Activated CD8-positive, alpha-beta memory T cell treated with anti-CD3 and anti-CD28 coated beads for 24 hours (primary cell): ENCODE measurements around the gene ZBTB22.

Experiments
- DNase-seq: peaks from one replicate; pipeline ENCODE4 v3.0.0-alpha.2; 2020

The ZBTB22 gene

DNA sequence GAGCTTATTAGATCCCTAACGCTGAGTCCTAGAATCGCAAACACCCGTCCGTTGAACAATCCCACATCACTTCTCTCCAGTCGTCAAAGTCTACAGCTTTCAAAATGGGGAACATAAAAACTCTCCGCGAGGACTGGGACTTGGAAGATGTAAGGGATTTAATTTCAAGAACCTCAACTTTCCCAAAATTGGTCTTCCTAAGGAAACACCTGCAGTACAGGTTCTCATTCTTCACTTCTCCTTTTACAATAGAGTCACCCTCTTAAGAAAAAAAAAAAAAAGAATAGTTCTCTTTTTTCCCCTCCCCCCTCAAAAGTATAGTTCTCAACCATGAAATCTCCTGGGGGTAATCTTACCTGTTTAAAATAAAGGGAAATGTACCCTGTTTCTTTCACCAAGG, 6.6 kb upstream of the ZBTB22 start:
- DNase-seq, result no peak

- no peak for DNase-seq
Observed at GRCh38 chr6:33323623-33323948, 6.0 kb upstream of the ZBTB22 start.

DNA sequence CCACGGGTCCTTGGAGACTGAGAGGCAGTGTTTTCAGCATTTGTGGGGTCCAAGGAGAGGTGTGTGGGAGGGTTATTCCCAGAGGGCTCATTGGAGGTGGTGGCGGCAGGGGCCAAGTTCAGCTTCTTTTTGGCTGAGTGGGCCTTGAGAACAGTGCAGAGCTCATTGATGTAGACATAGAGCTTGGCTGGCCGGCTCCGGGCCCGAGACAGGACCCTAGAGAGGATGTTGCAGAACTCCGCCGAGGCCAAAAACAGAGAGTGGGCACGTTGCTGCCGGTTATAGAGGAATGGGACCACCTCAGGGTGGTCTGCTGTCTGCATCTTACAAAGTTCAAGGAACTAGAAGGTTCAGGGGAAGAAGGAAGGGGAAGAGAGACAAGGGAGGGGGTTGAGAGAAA, 3.7 kb upstream of the ZBTB22 start:
- no peak for DNase-seq

GRCh38 chr6:33320315-33321181, 3.0 kb upstream of the ZBTB22 start:
- DNase-seq, result no peak

DNA sequence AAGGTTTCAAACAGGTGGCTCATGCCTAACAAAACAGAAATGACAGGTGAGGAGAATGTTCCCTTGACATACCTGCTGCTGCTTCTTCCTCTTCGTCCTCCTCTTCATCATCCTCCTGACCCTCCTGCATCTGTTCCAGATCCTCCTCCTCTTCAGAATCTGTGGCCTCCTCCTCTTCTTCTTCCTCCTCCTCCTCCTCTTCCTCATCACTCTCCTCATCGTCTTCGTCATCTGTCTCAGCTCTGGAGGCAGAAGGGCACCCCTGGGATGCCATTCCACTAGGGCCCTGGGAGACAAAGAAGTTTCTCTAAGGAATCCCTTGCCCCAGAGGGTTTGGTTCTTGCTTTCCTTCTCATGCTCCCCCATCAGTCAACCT, 2.4 kb upstream of the ZBTB22 start:
- DNase-seq, result no peak

DNA sequence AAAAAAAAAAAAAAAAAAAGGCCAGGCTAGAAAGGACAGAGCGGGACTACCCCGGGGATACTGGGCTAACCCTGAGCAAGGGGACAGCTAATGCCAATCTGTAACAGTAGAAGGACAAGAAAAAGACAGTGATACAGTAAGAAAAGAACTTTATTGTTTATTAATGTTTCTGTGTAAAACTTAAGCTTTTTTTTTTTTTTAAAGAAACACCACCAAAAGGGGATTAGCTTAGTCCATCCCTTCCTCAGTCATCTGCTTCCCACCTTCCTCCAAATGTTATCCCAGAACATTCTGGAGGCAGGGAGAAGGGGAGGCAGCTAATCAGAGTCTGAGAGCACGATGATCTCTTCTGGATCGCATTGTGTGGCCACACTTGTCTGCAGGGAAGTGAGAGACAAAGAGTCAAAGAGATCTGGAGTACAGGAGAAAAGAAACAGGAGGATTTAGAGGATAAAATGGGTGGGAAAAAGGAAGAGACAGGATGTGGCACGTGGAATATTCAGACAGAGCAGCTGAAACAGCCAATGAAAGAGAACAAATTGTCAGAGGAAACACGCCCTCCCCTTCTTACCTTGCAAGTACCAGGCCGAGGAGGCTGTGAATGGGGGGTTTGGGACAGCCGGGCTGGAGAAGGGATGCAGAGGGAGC, 1.0 kb upstream of the ZBTB22 start:
- no peak for DNase-seq

DNA sequence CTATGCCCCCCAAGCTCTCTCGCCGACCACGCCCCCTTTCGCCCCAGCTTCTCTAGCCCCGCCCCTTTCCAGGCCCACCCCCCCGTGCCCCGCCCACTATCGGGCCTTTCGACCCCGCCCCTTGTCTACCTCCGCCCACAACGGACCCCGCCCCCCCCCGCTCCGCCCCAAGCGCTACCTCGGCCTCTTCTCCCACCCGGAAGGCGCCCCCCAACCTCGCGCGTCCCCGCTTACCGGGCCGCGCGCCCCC, 200 bp downstream of the ZBTB22 start:
- DNase-seq, result no peak

- DNase-seq, result no peak
Observed at GRCh38 chr6:33316603-33317418, 733 bp downstream of the ZBTB22 start.

- no peak for DNase-seq
Observed at GRCh38 chr6:33315793-33316602, 1.5 kb downstream of the ZBTB22 start.

DNA sequence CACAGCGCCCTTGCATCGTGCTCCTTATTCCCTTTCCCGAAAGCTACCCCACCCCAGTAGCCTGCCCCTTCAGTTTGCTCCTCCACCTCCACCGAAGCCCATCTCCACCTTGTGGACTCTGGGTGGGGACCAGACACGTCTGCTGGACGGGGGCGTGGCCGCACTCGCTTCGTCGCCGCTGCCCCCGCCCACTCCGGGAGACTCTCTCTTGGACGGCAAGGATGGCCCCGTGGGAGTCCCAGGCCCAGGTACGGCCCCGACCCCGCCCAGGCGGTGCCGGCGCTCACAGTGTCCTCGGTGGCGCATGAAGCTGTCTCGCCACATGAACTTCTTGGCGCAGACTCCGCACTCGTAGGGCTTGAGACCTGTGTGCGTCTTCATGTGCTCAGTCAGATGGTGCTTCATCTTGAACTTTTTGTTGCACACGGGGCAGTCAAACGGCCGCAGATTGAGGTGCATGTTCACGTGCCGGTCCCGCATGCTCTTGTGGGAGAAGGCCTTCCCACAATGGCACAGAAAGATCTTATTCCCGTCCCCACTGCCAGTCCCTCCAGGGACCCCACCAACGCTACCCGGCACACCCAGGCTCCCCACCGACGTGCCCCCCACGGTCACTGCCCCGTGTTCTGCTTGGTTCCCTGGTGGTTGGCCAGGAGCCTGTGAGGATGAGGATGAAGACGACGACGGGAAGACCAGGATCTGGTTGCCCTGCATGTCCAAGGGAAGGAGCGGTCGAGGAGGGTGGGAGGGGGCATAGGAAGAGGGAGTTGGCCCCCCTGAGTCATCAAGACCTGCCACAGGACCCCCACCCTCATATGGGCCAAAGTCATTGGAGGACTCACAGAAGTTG, 2.4 kb downstream of the ZBTB22 start:
- no peak for DNase-seq

- peak; percentile 82 for DNase-seq
Observed at GRCh38 chr6:33314515-33314942, 3.0 kb downstream of the ZBTB22 start.

GRCh38 chr6:33313709-33314514, 3.6 kb downstream of the ZBTB22 start, which contains the start of gene TAPBP:
TAPBP (minus strand) TSS chr6:33314078; CDS start chr6:33314041, 37 bp downstream.
- DNase-seq, result peak; percentile 92

GRCh38 chr6:33313105-33313708, 4.3 kb downstream of the ZBTB22 start:
- peak; percentile 82 for DNase-seq

GRCh38 chr6:33312361-33313104, 5.0 kb downstream of the ZBTB22 start:
- DNase-seq, result peak; percentile 83

DNA sequence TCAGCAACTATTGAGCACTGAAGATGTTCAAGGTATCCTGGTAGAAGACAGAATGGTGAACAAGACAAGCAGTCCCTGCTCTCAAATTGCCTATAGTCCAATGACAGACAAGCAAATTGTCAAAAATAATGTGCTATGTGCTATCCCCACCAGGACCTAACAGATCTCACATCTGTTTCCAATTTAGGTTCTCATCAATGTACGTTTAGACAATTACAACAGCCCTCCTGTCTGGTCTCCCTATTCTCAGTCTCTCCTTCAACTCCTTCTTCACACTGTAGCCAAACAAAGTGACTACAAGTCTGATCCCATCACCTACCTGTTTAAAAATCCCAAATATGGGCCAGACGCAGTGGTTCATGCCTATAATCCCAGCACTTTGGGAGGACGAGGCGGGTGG, 11.2 kb downstream of the ZBTB22 start:
- DNase-seq, result no peak

- no peak for DNase-seq
Observed at GRCh38 chr6:33305052-33305451, 12.5 kb downstream of the ZBTB22 start.

- no peak for DNase-seq
Observed at GRCh38 chr6:33304216-33304615, 13.3 kb downstream of the ZBTB22 start.

DNA sequence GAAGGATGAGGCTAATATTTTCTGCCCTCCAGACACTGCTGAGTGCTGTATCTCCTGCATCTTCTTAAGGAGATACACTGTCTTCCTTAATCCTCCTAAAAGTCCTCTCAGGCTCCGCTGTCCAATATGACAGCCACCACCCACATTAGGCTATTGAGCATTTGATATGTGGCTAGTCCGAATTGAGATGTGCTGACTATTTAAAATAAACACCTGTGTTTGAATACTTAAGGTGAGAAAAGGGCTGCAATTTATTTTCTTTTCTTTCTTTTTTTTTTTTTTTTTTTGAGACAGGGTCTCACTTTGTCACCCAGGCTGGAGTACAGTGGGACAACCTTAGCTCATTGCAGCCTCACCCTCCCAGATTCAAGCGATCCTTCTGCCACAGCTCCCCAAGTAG, 15.7 kb downstream of the ZBTB22 start:
- no peak for DNase-seq

DNA sequence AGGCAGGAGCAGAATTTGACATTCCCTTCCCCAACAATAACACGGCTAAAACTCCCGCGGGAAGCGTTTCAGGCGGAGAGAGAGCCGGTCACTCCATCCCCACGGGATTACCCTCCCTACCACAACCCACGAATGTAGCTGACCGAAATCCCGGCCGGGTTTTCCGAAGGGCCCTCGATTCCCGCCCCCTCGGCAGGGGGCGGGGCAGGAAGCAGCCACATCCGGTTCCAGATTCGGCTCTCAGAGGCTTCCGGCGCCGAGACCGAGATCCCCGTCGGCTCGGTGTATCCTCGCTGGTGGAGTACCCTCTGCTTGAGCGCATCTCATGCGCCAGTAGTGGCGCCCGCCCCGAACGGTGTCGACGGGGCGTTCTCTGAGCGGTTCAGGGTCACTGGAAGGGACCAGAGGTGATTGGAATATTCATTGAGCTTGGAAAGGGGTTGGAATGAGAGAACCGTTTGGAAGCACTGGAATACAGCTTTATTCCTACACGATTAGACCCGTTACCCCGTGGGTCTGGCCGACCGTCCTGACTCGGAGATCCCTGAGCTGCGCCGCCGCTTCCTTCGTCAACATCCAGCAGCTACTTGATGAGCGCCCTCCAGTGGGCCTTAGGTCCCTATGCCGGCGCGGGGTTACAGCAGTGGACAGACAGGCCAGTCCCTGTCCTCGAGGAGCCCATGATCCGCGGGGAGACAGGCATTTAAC, 18.2 kb downstream of the ZBTB22 start:
- peak; percentile 97 for DNase-seq
